ENCODE data around the gene CPNE7.

DNA sequence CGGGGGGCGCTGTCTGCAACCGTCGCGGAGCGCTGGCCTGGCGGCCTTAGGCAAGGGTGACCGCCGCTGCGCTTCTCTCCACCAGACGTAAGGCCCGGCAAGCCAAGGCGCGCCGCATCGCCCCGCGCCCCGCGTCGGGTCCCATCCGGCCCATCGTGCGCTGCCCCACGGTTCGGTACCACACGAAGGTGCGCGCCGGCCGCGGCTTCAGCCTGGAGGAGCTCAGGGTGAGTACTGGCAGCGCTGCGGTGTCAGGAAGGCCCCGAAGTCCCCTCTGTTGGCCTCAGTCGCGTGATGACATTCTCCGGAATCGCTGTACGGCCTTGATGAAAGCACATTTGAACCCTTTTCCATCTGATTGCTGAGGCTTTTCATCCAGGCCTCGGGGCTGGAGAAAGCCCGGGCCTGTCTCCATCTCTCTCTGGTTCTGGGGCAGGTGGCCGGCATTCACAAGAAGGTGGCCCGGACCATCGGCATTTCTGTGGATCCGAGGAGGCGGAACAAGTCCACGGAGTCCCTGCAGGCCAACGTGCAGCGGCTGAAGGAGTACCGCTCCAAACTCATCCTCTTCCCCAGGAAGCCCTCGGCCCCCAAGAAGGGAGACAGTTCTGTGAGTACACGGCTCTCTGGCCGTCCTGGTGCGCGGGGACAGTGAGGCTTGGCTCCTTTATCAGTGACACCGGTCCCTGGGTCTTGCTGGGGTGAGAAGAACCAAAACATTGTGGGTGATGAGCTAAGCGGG lies 14.2 kb upstream of the CPNE7 start:
- TF ChIP-seq FOXM1 (IDR thresholded peaks at IDR 0.05; ENCODE audit: borderline replicate concordance, low read depth) (no peak), EP300 (IDR thresholded peaks at IDR 0.05; ENCODE audit: borderline replicate concordance) (no peak), CEBPB (IDR thresholded peaks at IDR 0.05) (no peak), TAF1 (IDR thresholded peaks at IDR 0.05; ENCODE audit: low read depth) (no peak), RAD21 (IDR thresholded peaks at IDR 0.05; ENCODE audit: low read depth) (no peak), REST (IDR thresholded peaks at IDR 0.05; ENCODE audit: low read depth) (no peak), TCF12 (IDR thresholded peaks at IDR 0.05; ENCODE audit: low read depth) (no peak), YY1 (IDR thresholded peaks at IDR 0.05; ENCODE audit: low read depth) (no peak), USF1 (IDR thresholded peaks at IDR 0.05) (no peak), MAX (IDR thresholded peaks at IDR 0.05) (no peak), EGR1 (IDR thresholded peaks at IDR 0.05) (no peak), CREB1 (IDR thresholded peaks at IDR 0.05; ENCODE audit: low read depth) (no peak)

Measured in Ishikawa (cell line).